SK-N-SH (cell line): Measurements from ENCODE around the gene STPG2. TPM values are rescaled to one million over a fixed set of nuclear protein-coding genes. Genes with fewer than 3 reads are reported as not detected.

Source experiments
- CTCF ChIA-PET: fragments of 300-600, 350-600 bp; formaldehyde crosslinking; extraction: SDS; loops from one replicate; lab custom pipeline; 2021; lab: Yijun Ruan, JAX
- POLR2A ChIA-PET: fragments of 350-600 bp; sonication (Branson Sonifier 250); formaldehyde crosslinking; extraction: SDS; loops from one replicate; lab custom pipeline; 2020; ENCODE audit warnings: antibody characterized with exemption, inconsistent platforms; lab: Yijun Ruan, JAX
- DNase-seq: peaks from one replicate; pipeline ENCODE4 v3.0.0; 2012
- H2AFZ ChIP-seq: fragments of 200-600 bp; sonication (generic); 2 replicates; pipeline ENCODE4 v1.8.1; 2016; ENCODE audit warnings: antibody characterized with exemption, mild to moderate bottlenecking, low read depth
- H3F3A ChIP-seq: fragments of 200-600 bp; sonication (generic); replicated peaks from 2 replicates; pipeline ENCODE3; 2016; ENCODE audit warnings: antibody characterized with exemption, mild to moderate bottlenecking; ENCODE audit not compliant: insufficient read depth
- H3K27ac ChIP-seq, 2 experiments: fragments of 200-500 bp in 1 of 2; fragments of 200-600 bp in 1 of 2; sonication (Bioruptor generic) in 1 of 2; sonication (generic), shearing (Covaris generic) in 1 of 2; 2 replicates each; pipeline versions ENCODE4 v1.5.1 to v1.6.1; 2014 to 2016; ENCODE audit warnings: low read depth in 2 of 2, inconsistent platforms in 1 of 2, low read length in 1 of 2, mild to moderate bottlenecking in 1 of 2, mixed read lengths in 1 of 2
- H3K27me3 ChIP-seq: fragments of 200-600 bp; sonication (generic), shearing (Covaris generic); 2 replicates; pipeline ENCODE4 v1.6.1; 2016; ENCODE audit warnings: mixed run types; ENCODE audit not compliant: insufficient read depth
- H3K36me3 ChIP-seq, 2 experiments: fragments of 200-500 bp in 1 of 2; fragments of 200-600 bp in 1 of 2; sonication (Bioruptor generic) in 1 of 2; sonication (generic) in 1 of 2; replicated peaks in 1 of 2; 2 replicates each; pipeline versions ENCODE3 to v1.5.1; 2014 to 2016; ENCODE audit warnings: low read length in 1 of 2, mild to moderate bottlenecking in 1 of 2; ENCODE audit not compliant: insufficient read depth in 2 of 2, control insufficient read depth in 1 of 2
- H3K4me1 ChIP-seq, 2 experiments: fragments of 200-500 bp in 1 of 2; fragments of 200-600 bp in 1 of 2; sonication (Bioruptor generic) in 1 of 2; sonication (generic), shearing (Covaris generic) in 1 of 2; 2 replicates each; pipeline versions ENCODE4 v1.5.1 to v1.6.1; 2014 to 2016; ENCODE audit warnings: low read depth in 1 of 2, low read length in 1 of 2, mixed run types in 1 of 2; ENCODE audit not compliant: insufficient read depth in 2 of 2, control insufficient read depth in 1 of 2
- H3K4me2 ChIP-seq: fragments of 200-600 bp; sonication (generic), shearing (Covaris generic); 2 replicates; pipeline ENCODE4 v1.6.1; 2017; ENCODE audit warnings: mixed run types
- H3K4me3 ChIP-seq, 2 experiments: fragments of 200-500 bp in 1 of 2; fragments of 200-600 bp in 1 of 2; sonication (Bioruptor generic) in 1 of 2; sonication (generic), shearing (Covaris generic) in 1 of 2; 2 replicates each; pipeline versions ENCODE4 v1.5.1 to v1.8.1; 2014 to 2016; ENCODE audit warnings: low read depth in 2 of 2, inconsistent platforms in 1 of 2, low read length in 1 of 2, mild to moderate bottlenecking in 1 of 2, mixed read lengths in 1 of 2, moderate library complexity in 1 of 2
- H3K79me2 ChIP-seq: fragments of 200-600 bp; sonication (generic); 2 replicates; pipeline ENCODE4 v1.8.1; 2017; ENCODE audit warnings: mild to moderate bottlenecking; ENCODE audit not compliant: insufficient read depth
- H3K9ac ChIP-seq: fragments of 200-600 bp; sonication (generic); 2 replicates; pipeline ENCODE4 v1.6.1; 2017; ENCODE audit warnings: mixed run types
- H3K9me2 ChIP-seq: fragments of 200-600 bp; sonication (generic); 2 replicates; pipeline ENCODE4 v1.6.1; 2017; ENCODE audit warnings: mixed run types
- H3K9me3 ChIP-seq: fragments of 200-600 bp; sonication (generic); 2 replicates; pipeline ENCODE4 v1.6.1; 2017; ENCODE audit warnings: mixed run types, mild to moderate bottlenecking, moderate library complexity
- H4K20me1 ChIP-seq: fragments of 200-600 bp; sonication (generic); 2 replicates; pipeline ENCODE4 v1.6.1; 2017; ENCODE audit warnings: mild to moderate bottlenecking, mixed run types; ENCODE audit not compliant: insufficient read depth
- CHD2 ChIP-seq: fragments of 150-350 bp; IDR thresholded peaks from 2 replicates; pipeline ENCODE4 v1.6.1; 2018; ENCODE audit warnings: low read length; ENCODE audit not compliant: partially characterized antibody
- CTCF ChIP-seq: fragments of 200-600 bp; sonication (generic); IDR thresholded peaks from 2 replicates; pipeline ENCODE4 v1.6.1; 2017; ENCODE audit warnings: antibody characterized with exemption, mild to moderate bottlenecking, moderate library complexity
- ELF1 ChIP-seq: IDR thresholded peaks from 2 replicates; pipeline ENCODE4 v1.4.0; 2012
- EZH2phosphoT487 ChIP-seq: fragments of 200-600 bp; sonication (generic); IDR thresholded peaks from 2 replicates; pipeline ENCODE4 v1.6.1; 2017; ENCODE audit warnings: low read depth, mixed run types, mild to moderate bottlenecking, antibody characterized with exemption, moderate library complexity, borderline replicate concordance
- FOSL2 ChIP-seq: IDR thresholded peaks from 2 replicates; pipeline ENCODE4 v1.4.0; 2012; ENCODE audit warnings: low read depth, mild to moderate bottlenecking, moderate library complexity, borderline replicate concordance
- FOXJ3 ChIP-seq: sonication (generic); formaldehyde crosslinking; IDR thresholded peaks from 2 replicates; pipeline ENCODE4 v1.5.1; 2020; ENCODE audit warnings: mild to moderate bottlenecking, missing genetic modification reagents
- FOXM1 ChIP-seq: IDR thresholded peaks from 2 replicates; pipeline ENCODE4 v1.4.0; 2012; ENCODE audit warnings: low read depth, mild to moderate bottlenecking
- GATA2 ChIP-seq: sonication (generic); formaldehyde crosslinking; IDR thresholded peaks from 2 replicates; pipeline ENCODE4 v1.5.0; 2020; ENCODE audit warnings: mild to moderate bottlenecking, missing genetic modification reagents
- POLR2AphosphoS5 ChIP-seq: IDR thresholded peaks from 2 replicates; pipeline ENCODE4 v1.6.1; 2012; ENCODE audit warnings: low read depth, low read length
- RAD21 ChIP-seq: IDR thresholded peaks from 2 replicates; pipeline ENCODE4 v1.6.1; 2012; ENCODE audit warnings: mild to moderate bottlenecking, low read length
- RCOR1 ChIP-seq: fragments of 150-350 bp; IDR thresholded peaks from 2 replicates; pipeline ENCODE4 v1.6.1; 2017; ENCODE audit warnings: antibody characterized with exemption, low read length
- RFX5 ChIP-seq: IDR thresholded peaks from 2 replicates; pipeline ENCODE4 v1.6.1; 2012; ENCODE audit warnings: mild to moderate bottlenecking, improper control_type of control experiment, low read length
- RXRA ChIP-seq: IDR thresholded peaks from 2 replicates; pipeline ENCODE4 v1.4.0; 2012; ENCODE audit warnings: low read depth, mild to moderate bottlenecking, borderline replicate concordance
- SIN3A ChIP-seq: IDR thresholded peaks from 2 replicates; pipeline ENCODE4 v1.6.1; 2012; ENCODE audit warnings: low read depth, mild to moderate bottlenecking, low read length, moderate library complexity, borderline replicate concordance
- TCF12 ChIP-seq: IDR thresholded peaks from 2 replicates; pipeline ENCODE4 v1.4.0; 2012
- USF1 ChIP-seq: IDR thresholded peaks from 2 replicates; pipeline ENCODE4 v1.4.0; 2012; ENCODE audit warnings: low read depth, borderline replicate concordance
- YY1 ChIP-seq: IDR thresholded peaks from 2 replicates; pipeline ENCODE4 v1.4.0; 2012; ENCODE audit warnings: low read depth, mild to moderate bottlenecking
- WGBS: methylation state at CpG from one replicate; pipeline ENCODE4 v1.1.6; 2017; ENCODE audit warnings: low lambda C conversion rate; 5-methylcytosine and 5-hydroxymethylcytosine counted together
- polyA plus RNA-seq, 3 experiments: library from polyadenylated mRNA; depleted of rRNA; stranded (reverse); fragments of >200 nt; gene quantifications; 2 replicates each; pipeline ENCODE4 v1.2.3, GENCODE V29; 2012
- TF ChIP-seq, protein P1 (sequence below): fragments of 150-350 bp; IDR thresholded peaks from 2 replicates; pipeline ENCODE4 v1.6.1; 2017; ENCODE audit warnings: antibody characterized with exemption, low read length, low read depth, borderline replicate concordance
- TF ChIP-seq, protein P2 (sequence below): IDR thresholded peaks from 2 replicates; pipeline ENCODE4 v1.4.0; 2012; ENCODE audit warnings: low read depth

Gene STPG2
- polyA plus RNA-seq, 1 of the 3 experiments (the other 2 are of a cell fraction): not detected

GRCh38 chr4:97627750-97628149, 515.5 kb downstream of the STPG2 start:
- Histone ChIP-seq H2AFZ (no peak overlapping the region), H3K4me1 (no peaks in the 10 kb centered on the region), H3K27me3 (no peaks in the 10 kb centered on the region), H3K9ac (no peak overlapping the region), H3K27ac (no peak overlapping the region), H3K4me2 (no peak overlapping the region), H3K4me3 (no peak overlapping the region), H3K9me2 (no peaks in the 10 kb centered on the region), H3K36me3 (no peaks in the 10 kb centered on the region), H3K79me2 (no peaks in the 10 kb centered on the region; the same call in 1 of the 2 replicates), H4K20me1 (no peaks in the 10 kb centered on the region), H3F3A (no peaks in the 10 kb centered on the region), H3K9me3 (no peaks in the 10 kb centered on the region)
- no peak for TF ChIP-seq RFX5
- TF ChIP-seq, protein P1, sequence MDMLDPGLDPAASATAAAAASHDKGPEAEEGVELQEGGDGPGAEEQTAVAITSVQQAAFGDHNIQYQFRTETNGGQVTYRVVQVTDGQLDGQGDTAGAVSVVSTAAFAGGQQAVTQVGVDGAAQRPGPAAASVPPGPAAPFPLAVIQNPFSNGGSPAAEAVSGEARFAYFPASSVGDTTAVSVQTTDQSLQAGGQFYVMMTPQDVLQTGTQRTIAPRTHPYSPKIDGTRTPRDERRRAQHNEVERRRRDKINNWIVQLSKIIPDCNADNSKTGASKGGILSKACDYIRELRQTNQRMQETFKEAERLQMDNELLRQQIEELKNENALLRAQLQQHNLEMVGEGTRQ: no peak
- TF ChIP-seq GATA2: no peak
- TF ChIP-seq CTCF: no peak
- TF ChIP-seq FOXM1: no peak
- TF ChIP-seq FOXJ3 (CRISPR knock-in tag): no peak
- no peak for TF ChIP-seq RCOR1
- TF ChIP-seq RXRA: no peak
- no peak for TF ChIP-seq FOSL2
- TF ChIP-seq ELF1: no peak
- no peak for TF ChIP-seq TCF12
- no peak for TF ChIP-seq POLR2AphosphoS5
- POLR2A ChIA-PET: no interaction called here
- 55% methylated on average over 4 of the region's 4 CpGs for WGBS
- DNase-seq: no peak
- CTCF ChIA-PET: no interaction called here

GRCh38 chr4:97624204-97624603, 519.1 kb downstream of the STPG2 start:
- no peak overlapping the region for H3K27ac ChIP-seq
- no peaks in the 10 kb centered on the region for H3F3A ChIP-seq
- ChIA-PET POLR2A (no interaction called here), CTCF (no interaction called here)
- no peaks in the 10 kb centered on the region for H3K79me2 ChIP-seq
- H4K20me1 ChIP-seq: no peaks in the 10 kb centered on the region
- WGBS: 66% methylated on average over 4 of the region's 4 CpGs
- no peak overlapping the region for H3K4me3 ChIP-seq
- H3K36me3 ChIP-seq: no peaks in the 10 kb centered on the region
- no peaks in the 10 kb centered on the region for H3K9me3 ChIP-seq
- TF ChIP-seq SIN3A (no peak), EZH2phosphoT487 (no peak), RAD21 (no peak), YY1 (no peak), CHD2 (no peak), RCOR1 (no peak), USF1 (no peak), POLR2AphosphoS5 (no peak), GATA2 (no peak)
- TF ChIP-seq, protein P2, sequence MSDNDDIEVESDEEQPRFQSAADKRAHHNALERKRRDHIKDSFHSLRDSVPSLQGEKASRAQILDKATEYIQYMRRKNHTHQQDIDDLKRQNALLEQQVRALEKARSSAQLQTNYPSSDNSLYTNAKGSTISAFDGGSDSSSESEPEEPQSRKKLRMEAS: no peak
- H3K9ac ChIP-seq: no peak overlapping the region
- H3K4me1 ChIP-seq: no peaks in the 10 kb centered on the region
- no peak for DNase-seq
- H3K4me2 ChIP-seq: no peak overlapping the region
- no peaks in the 10 kb centered on the region for H3K9me2 ChIP-seq
- no peak overlapping the region for H2AFZ ChIP-seq
- no peaks in the 10 kb centered on the region for H3K27me3 ChIP-seq
